Testis (tissue), 3 donors: Measurements from ENCODE around the gene DPYSL3. TPM values are rescaled to one million over a fixed set of nuclear protein-coding genes. Genes with fewer than 3 reads are reported as not detected.

Experiments
- DNase-seq: peaks from one replicate; pipeline ENCODE4 v3.0.0-alpha.2; 2019
- H3K27ac ChIP-seq, 2 donors: fragments of 200-600 bp; sonication (generic); one replicate each; pipeline ENCODE4 v1.5.1; 2019
- H3K27me3 ChIP-seq: fragments of 200-600 bp; sonication (generic); one replicate; pipeline ENCODE4 v1.5.1; 2019
- H3K36me3 ChIP-seq: fragments of 200-600 bp; sonication (generic); one replicate; pipeline ENCODE4 v1.5.1; 2017; ENCODE audit warnings: low read depth; ENCODE audit errors: missing control alignments
- H3K4me1 ChIP-seq: fragments of 200-600 bp; sonication (generic); one replicate; pipeline ENCODE4 v1.5.1; 2019
- H3K4me3 ChIP-seq, 2 donors: fragments of 200-600 bp; sonication (generic); one replicate each; pipeline ENCODE4 v1.5.1; 2017 to 2019
- H3K9me3 ChIP-seq: fragments of 200-600 bp; sonication (generic); one replicate; pipeline ENCODE4 v1.5.1; 2017
- POLR2A ChIP-seq: fragments of 450-650 bp; IDR thresholded peaks from one replicate; pipeline ENCODE4 v1.6.1; 2017; ENCODE audit warnings: antibody characterized with exemption, mild to moderate bottlenecking, moderate library complexity
- WGBS, 2 donors: methylation state at CpG; one replicate each; pipeline ENCODE4 v1.1.5; 2018; 5-methylcytosine and 5-hydroxymethylcytosine counted together
- intact Hi-C: fragments of 100-400 bp; cut with DNase I; formaldehyde crosslinking; loops from one replicate; pipeline ENCODE4 v1.15.1; 2023; ENCODE audit warnings: low total_unique reads
- polyA plus RNA-seq: library from polyadenylated mRNA; stranded (reverse); fragments of 350-450 nt; fragmentation: Illumina TruSeq; extraction: RNeasy Lipid Tissue Mini Kit (QIAGEN cat#74804); gene quantifications from one replicate; pipeline ENCODE4 v1.2.3, GENCODE V29; 2014; ENCODE audit warnings: low read depth, low replicate concordance; ENCODE audit not compliant: insufficient read depth
- total RNA-seq, 2 donors: library from RNA; depleted of rRNA; stranded (reverse); fragments of >200 nt; gene quantifications; one replicate each; pipeline ENCODE4 v1.2.3, GENCODE V29; 2016
- TF ChIP-seq, protein P1 (sequence below), 3 experiments: fragments of 450-650 bp in 2 of 3; fragments of 200-600 bp in 1 of 3; sonication (generic) in 1 of 3; IDR thresholded peaks; one replicate each; pipeline ENCODE4 v1.5.1; 2016 to 2019; ENCODE audit warnings: antibody characterized with exemption in 3 of 3, mild to moderate bottlenecking in 2 of 3, moderate library complexity in 1 of 3

DPYSL3 gene
- total and polyA plus RNA-seq, 3 donors from 2014 or later = 42.5 to 71.6 (median 68.9) TPM

- 82 to 88% methylated on average over 5 of the region's 5 CpGs for WGBS, 2 donors
- no peaks in the 10 kb centered on the region for H3K9me3 ChIP-seq
These were observed 34.7 kb upstream of the DPYSL3 start for GRCh38 chr5:147544556-147544955.

GRCh38 chr5:147539053-147539452 is 29.2 kb upstream of the DPYSL3 start:
- Histone ChIP-seq H3K9me3 (no peaks in the 10 kb centered on the region), H3K4me1 (no peaks in the 10 kb centered on the region), H3K36me3 (no peaks in the 10 kb centered on the region), H3K4me3 (no peak overlapping the region), H3K27me3 (no peaks in the 10 kb centered on the region), H3K27ac (no peak overlapping the region)
- TF ChIP-seq POLR2A = no peak
- TF ChIP-seq, protein P1, sequence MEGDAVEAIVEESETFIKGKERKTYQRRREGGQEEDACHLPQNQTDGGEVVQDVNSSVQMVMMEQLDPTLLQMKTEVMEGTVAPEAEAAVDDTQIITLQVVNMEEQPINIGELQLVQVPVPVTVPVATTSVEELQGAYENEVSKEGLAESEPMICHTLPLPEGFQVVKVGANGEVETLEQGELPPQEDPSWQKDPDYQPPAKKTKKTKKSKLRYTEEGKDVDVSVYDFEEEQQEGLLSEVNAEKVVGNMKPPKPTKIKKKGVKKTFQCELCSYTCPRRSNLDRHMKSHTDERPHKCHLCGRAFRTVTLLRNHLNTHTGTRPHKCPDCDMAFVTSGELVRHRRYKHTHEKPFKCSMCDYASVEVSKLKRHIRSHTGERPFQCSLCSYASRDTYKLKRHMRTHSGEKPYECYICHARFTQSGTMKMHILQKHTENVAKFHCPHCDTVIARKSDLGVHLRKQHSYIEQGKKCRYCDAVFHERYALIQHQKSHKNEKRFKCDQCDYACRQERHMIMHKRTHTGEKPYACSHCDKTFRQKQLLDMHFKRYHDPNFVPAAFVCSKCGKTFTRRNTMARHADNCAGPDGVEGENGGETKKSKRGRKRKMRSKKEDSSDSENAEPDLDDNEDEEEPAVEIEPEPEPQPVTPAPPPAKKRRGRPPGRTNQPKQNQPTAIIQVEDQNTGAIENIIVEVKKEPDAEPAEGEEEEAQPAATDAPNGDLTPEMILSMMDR (IDR thresholded peaks at IDR 0.05) = no peak
- intact Hi-C loops = no loop called here
- no peak for DNase-seq
- WGBS, 2 donors = 65 to 76% methylated on average over 1 of the region's 1 CpG

More at GRCh38 chr5:147544556-147544955, 34.7 kb upstream of the DPYSL3 start:
- TF ChIP-seq, protein P1 (IDR thresholded peaks at IDR 0.05) = no peak
- TF ChIP-seq POLR2A = no peak
- Histone ChIP-seq H3K36me3 (no peaks in the 10 kb centered on the region), H3K27me3 (no peaks in the 10 kb centered on the region), H3K27ac (no peak overlapping the region), H3K4me3 (no peak overlapping the region), H3K4me1 (no peaks in the 10 kb centered on the region)
- no peak for DNase-seq
- intact Hi-C loops = no loop called here

- intact Hi-C loops = no loop called here
- 83 to 86% methylated on average over 1 of the region's 1 CpG for WGBS, 2 donors
- DNase-seq = no peak
- H3K27ac ChIP-seq = no peak overlapping the region
- no peak for TF ChIP-seq POLR2A
- TF ChIP-seq, protein P1 (IDR thresholded peaks at IDR 0.05) = no peak
- H3K27me3 ChIP-seq = no peaks in the 10 kb centered on the region
- H3K9me3 ChIP-seq = no peaks in the 10 kb centered on the region
- no peak overlapping the region for H3K4me3 ChIP-seq
- H3K4me1 ChIP-seq = no peaks in the 10 kb centered on the region
- no peaks in the 10 kb centered on the region for H3K36me3 ChIP-seq
These were observed 28.4 kb upstream of the DPYSL3 start for GRCh38 chr5:147538236-147538635.

- no peak overlapping the region for H3K4me3 ChIP-seq
- intact Hi-C loops = no loop called here
- no peaks in the 10 kb centered on the region for H3K9me3 ChIP-seq
- H3K27ac ChIP-seq = no peak overlapping the region
- DNase-seq = no peak
- no peaks in the 10 kb centered on the region for H3K4me1 ChIP-seq
- TF ChIP-seq, protein P1 (IDR thresholded peaks at IDR 0.05) = no peak
- TF ChIP-seq POLR2A = no peak
- no peaks in the 10 kb centered on the region for H3K27me3 ChIP-seq
- 66 to 77% methylated on average over 3 of the region's 3 CpGs for WGBS, 2 donors
- H3K36me3 ChIP-seq = no peaks in the 10 kb centered on the region
These were observed 24.5 kb upstream of the DPYSL3 start for GRCh38 chr5:147534172-147534951.

GRCh38 chr5:147532156-147532555 is 22.3 kb upstream of the DPYSL3 start:
- Histone ChIP-seq H3K27ac (no peak overlapping the region), H3K9me3 (no peaks in the 10 kb centered on the region), H3K4me1 (no peaks in the 10 kb centered on the region), H3K36me3 (no peaks in the 10 kb centered on the region), H3K4me3 (no peak overlapping the region), H3K27me3 (no peaks in the 10 kb centered on the region)
- 45 to 64% methylated on average over 1 of the region's 1 CpG for WGBS, 2 donors
- DNase-seq = no peak
- TF ChIP-seq, protein P1 (IDR thresholded peaks at IDR 0.05) = no peak
- no peak for TF ChIP-seq POLR2A
- intact Hi-C loops = no loop called here
